HFF-Myc (cell line): ENCODE measurements around the gene NME9.
A peak's percentile ranks its signal among the peaks of the same experiment; 100 is the strongest.

Experiments used
- DNase-seq: peaks from one replicate; pipeline ENCODE4 v3.0.0-alpha.2; 2011; ENCODE audit warnings: low read depth; ENCODE audit errors: extremely low read depth
- H3K4me3 ChIP-seq: replicated peaks from 2 replicates; pipeline ENCODE4 v1.5.1; 2011; ENCODE audit warnings: low read depth, mild to moderate bottlenecking, control low read depth, low read length
- CTCF ChIP-seq: IDR thresholded peaks from 2 replicates; pipeline ENCODE4 v1.5.1; 2012; ENCODE audit warnings: mild to moderate bottlenecking, low read depth, low read length, control low read depth; ENCODE audit errors: missing control alignments

Gene NME9

DNA sequence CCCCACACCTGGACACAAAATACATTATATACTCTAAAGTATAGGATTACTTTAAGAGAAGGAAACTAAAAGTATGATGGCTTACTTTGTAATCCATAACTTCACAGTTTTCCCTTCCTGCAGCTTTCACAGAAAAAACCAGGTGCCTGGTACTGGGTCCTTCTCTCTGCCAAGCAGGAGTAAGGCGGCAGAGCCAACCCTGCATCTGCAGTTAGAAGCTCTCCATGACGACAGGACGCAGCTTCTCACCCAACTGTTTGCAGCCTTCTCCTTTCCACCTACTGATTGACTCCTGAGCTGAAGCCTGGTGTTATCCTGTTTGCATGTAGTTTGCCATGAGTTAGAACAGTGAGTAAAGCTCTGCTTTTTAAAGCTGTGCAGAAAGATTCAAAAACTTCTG, 25.4 kb upstream of the NME9 start:
- TF ChIP-seq CTCF = no peak
- H3K4me3 ChIP-seq = no peak overlapping the region
- no peak for DNase-seq

DNA sequence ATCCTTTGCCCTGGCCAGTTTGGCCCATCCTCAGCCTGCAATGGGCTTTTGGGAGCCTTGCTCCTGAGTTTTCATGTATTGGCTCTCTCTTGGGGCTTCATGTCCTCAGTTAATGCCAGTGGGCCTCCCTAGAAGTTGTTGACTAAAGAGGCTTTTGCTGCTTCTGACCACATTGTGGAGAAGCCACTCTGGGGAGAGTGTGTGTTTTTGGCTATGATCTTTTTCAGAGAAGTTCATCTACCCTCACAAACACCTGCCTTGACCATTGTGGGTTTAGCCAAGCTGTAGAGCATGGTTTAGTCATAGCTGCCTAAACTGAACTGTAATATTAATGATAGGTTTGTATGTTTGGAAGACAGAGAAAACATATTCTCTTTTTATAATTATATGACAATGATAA, 24.7 kb upstream of the NME9 start:
- TF ChIP-seq CTCF = no peak
- DNase-seq = no peak
- no peak overlapping the region for H3K4me3 ChIP-seq

DNA sequence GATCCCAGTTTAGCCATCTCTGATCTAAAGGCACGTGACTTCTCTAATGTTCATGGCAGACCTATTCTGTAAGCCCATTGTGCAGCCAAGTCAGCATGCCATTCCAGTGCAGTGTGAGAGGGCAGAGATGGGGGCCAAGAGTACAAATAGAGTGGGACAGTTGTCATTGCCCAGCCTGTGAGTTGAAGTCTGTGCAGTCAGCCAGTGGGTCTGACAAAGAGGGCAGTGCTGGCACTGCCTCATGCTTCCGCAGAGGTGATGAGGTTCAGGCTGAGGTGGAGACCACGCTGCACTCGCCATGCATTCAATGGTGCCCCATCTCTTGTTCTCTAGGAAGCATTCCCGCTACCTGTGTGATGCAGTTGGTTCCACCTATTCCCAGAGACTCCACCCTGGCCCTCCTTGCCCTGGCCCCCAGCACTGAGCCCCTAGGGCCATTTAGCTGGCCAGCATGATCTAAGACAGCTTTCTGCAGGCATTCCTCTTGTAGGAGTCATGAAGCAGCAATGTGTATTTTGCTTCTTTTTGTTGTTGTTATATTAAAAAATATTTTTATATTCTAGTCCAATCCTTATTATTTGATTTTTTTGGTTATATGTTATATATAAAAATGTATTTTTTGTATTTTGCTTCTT, 22.4 kb upstream of the NME9 start:
- DNase-seq = no peak
- TF ChIP-seq CTCF = no peak

GRCh38 chr3:138351151-138351550, 21.5 kb upstream of the NME9 start:
- no peak for TF ChIP-seq CTCF
- no peak overlapping the region for H3K4me3 ChIP-seq
- DNase-seq = no peak

More for the DNA sequence above, 22.4 kb upstream of the NME9 start:
- H3K4me3 ChIP-seq = no peak overlapping the region

- H3K4me3 ChIP-seq = peak overlapping the region; percentile 63
- TF ChIP-seq CTCF = no peak
- DNase-seq = no peak
These were observed 20.4 kb upstream of the NME9 start for GRCh38 chr3:138349926-138350665.

DNA sequence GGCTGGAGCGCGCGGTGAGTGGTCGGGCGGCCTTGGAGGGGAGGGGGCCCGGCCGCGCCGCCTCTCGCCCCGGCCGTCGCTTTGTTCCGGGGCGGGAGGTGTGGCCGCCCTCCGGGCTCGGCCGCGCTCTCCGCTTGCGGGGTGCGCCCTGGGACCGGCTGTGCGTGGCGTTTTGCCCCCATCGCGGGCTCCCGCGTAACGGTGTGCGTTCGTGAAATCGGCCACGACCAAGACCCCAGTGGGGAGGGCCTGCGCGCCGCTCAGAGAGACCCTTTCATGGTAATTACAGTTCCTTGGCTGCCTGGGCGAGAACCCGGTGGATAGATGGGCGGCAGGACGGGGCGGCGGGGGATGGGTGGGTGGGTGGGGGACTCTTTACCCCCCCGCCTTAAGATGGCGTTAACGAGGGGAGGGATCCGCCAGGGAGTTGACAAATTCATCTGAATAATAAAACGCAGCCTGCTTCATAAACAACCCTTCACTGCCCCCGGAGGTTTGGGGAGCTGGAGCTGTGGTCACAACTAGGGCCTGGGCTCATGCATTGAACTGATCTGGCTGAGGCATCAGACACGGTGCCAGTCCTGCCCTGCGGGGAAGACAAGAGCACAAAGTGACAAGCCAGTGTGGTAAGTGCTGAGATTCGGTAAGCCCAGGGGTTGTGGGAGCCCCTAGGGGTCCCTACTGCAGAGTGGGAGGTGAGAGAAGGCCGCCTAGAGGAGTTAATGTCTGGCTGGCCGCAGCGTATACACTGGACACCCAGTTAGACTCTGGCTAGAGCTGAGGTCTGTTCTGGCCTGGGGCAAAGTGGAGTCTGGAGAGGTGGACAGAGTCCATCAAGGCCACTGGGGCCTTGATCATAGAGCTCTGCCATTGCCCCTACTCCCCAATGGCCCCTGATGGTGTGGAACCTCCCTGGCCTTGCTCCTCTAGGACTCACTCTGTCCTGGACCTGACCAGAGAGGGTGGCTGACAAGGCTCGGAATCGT, 19.4 kb upstream of the NME9 start:
- peak overlapping the region; percentile 63 for H3K4me3 ChIP-seq
- no peak for DNase-seq
- no peak for TF ChIP-seq CTCF
